GM12873 (cell line): ENCODE data around the gene CALHM3.

Source experiments
- CTCF ChIP-seq: IDR thresholded peaks from 2 replicates; pipeline ENCODE4 v1.5.1; 2012; ENCODE audit warnings: low read depth, mild to moderate bottlenecking, moderate library complexity, low read length, control low read depth; ENCODE audit not compliant: insufficient read depth; ENCODE audit errors: missing control alignments

The CALHM3 gene

GRCh38 chr10:103428989-103429643 lies 49.9 kb downstream of the CALHM3 start:
- TF ChIP-seq CTCF: no peak

DNA sequence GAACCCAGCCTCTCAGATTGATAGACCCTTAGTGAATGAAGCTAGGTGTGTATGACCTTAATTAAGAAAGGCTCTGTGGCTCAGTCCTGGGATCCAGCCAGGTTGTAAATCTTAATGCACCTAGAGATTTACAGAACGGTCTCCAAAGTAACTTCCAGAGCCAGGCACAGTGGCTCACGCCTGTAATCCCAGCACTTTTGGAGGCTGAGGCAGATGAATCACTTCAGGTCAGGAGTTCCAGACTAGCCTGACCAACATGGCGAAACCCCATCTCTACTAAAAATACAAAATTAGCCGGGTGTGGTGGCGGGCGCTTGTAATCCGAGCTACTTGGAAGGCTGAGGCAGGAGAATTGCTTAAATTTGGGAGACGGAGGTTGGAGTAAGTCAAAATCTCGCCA lies 51.2 kb downstream of the CALHM3 start:
- TF ChIP-seq CTCF: no peak

DNA sequence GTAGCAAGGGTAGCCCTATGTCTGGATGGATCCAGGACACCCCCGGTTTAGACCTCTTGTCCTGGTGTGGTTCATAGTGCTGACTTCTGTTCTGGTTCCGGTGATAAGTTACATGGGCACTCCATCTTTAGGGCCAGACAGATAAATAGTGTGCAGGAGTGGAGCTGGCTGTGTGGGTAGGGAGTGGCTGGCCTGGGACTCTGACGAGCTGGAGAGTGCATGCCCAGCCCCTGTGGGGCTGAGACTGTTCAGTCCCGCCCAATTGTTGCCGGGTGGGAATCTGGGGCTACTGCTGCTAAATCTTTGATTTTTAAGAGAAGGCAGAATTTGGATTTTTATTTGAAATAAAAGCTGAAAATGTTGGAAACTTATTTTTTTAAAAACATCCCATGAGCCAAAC lies 55.3 kb downstream of the CALHM3 start:
- no peak for TF ChIP-seq CTCF
